AG04449 (cell line): ENCODE results near the gene PEX12.
"Not testable (repeated sequence)": the region's sequence is repeated elsewhere in the genome, so short reads cannot be mapped to it uniquely, and the experiment has no call there.

Experiments
- CTCF ChIA-PET: fragments of 350-600 bp; formaldehyde crosslinking; extraction: SDS; loops from one replicate; lab custom pipeline; 2021; ENCODE audit warnings: antibody characterized with exemption; lab: Yijun Ruan, JAX
- POLR2A ChIA-PET: fragments of 400-600, 350-600 bp; formaldehyde crosslinking; extraction: SDS; loops from one replicate; lab custom pipeline; 2020; ENCODE audit warnings: antibody characterized with exemption, inconsistent platforms; lab: Yijun Ruan, JAX
- DNase-seq: peaks from one replicate; pipeline ENCODE4 v3.0.0-alpha.2; 2010; ENCODE audit warnings: low read depth, low spot score
- H3K4me3 ChIP-seq: 2 replicates; pipeline ENCODE4 v1.5.1; 2011; ENCODE audit warnings: low read depth, mild to moderate bottlenecking, control low read depth, low read length
- TF ChIP-seq, protein P1 (sequence below): IDR thresholded peaks from one replicate; pipeline ENCODE4 v1.5.1; 2011; ENCODE audit warnings: mild to moderate bottlenecking, moderate library complexity, low read length, control low read depth, inconsistent platforms; ENCODE audit not compliant: insufficient read depth; ENCODE audit errors: missing control alignments

The PEX12 gene

DNA sequence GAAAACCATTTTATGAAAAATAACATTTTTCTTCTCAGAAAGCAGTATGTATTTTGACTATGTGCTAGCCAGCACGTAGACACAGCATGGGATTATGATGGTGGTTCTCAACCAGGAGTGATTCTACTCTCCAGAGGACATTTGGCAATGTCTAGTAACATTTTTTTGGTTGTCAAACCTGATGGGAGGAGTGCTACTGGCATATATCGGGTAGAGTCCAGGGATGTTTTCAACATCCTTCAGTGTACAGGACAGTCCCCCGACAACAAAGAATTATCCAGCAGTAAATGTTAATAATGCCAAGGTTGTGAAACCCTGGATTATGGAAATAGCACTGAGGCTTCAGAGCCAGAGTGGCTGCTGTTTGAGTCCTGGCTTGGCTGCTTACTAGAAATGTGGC, 36.4 kb upstream of the PEX12 start:
- DNase-seq = no peak
- TF ChIP-seq, protein P1, sequence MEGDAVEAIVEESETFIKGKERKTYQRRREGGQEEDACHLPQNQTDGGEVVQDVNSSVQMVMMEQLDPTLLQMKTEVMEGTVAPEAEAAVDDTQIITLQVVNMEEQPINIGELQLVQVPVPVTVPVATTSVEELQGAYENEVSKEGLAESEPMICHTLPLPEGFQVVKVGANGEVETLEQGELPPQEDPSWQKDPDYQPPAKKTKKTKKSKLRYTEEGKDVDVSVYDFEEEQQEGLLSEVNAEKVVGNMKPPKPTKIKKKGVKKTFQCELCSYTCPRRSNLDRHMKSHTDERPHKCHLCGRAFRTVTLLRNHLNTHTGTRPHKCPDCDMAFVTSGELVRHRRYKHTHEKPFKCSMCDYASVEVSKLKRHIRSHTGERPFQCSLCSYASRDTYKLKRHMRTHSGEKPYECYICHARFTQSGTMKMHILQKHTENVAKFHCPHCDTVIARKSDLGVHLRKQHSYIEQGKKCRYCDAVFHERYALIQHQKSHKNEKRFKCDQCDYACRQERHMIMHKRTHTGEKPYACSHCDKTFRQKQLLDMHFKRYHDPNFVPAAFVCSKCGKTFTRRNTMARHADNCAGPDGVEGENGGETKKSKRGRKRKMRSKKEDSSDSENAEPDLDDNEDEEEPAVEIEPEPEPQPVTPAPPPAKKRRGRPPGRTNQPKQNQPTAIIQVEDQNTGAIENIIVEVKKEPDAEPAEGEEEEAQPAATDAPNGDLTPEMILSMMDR = no peak
- ChIA-PET POLR2A (interaction anchor here (0.6 kb wide), 1 partner anchor 136 kb away, joined by 3 read pairs; no protein-coding TSS in a partner anchor), CTCF (interaction anchor here (1.5 to 10.8 kb wide), 16 partner anchors 8 to 191 kb away, joined by 4 to 565 read pairs (median 18); partner anchors contain the start of genes GAS2L2 and RASL10B)
- H3K4me3 ChIP-seq = no peak overlapping the region

DNA sequence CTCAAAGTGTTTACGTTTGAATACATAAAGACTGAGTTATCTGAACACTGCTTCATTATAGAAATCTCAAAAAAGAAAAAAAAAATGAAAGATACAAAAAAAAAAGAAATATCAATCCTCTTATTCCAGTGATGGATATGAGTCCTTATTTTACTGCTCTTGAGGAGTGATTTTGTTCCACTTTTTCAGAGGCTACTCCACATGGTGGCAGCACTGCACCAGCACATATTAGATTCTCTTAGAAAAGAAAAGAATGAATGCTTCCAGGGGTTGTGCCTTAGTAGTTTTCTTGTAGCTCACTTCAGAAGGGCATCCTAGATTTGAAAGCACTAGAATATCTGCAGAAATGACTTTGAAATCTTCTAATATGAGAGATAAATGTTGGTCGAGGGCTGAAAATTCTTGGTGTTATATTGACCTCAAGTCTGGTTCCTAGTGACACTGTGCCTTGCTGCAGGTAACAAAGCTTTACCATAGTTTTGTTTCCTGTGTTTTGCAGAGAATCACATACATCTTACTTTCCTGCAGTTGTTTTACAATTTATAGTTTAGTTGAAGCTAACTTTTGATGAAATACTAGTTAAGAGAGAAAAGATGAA, 34.7 kb upstream of the PEX12 start:
- ChIA-PET POLR2A (interaction anchor here (0.6 to 0.7 kb wide), 2 partner anchors 130 to 135 kb away, joined by 4 to 5 read pairs; no protein-coding TSS in a partner anchor), CTCF (interaction anchor here (0.5 to 10.8 kb wide), 54 partner anchors 10 to 1307 kb away, joined by 3 to 565 read pairs (median 4); partner anchors contain the start of genes C17orf50, GAS2L2, PEX12 and RASL10B)
- TF ChIP-seq, protein P1 = peak; percentile 53
- peak; percentile 4 for DNase-seq
- H3K4me3 ChIP-seq = no peak overlapping the region

DNA sequence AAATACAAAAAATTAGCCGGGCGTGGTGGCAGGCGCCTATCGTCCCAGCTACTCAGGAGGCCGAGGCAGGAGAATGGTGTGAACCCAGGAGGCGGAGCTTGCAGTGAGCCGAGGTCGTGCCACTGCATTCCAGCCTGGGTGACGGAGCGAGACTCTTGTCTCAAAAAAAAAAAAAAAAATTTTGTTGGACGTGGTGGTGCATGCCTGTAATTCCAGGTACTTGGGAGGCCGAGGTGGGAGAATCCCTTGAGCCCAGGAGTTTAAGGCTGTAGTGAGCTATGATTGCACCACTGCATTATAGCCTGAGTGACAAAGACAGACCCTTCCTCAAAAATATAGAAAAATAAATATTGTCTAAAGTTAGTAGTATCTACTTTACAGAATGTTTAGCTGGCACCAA, 32.4 kb upstream of the PEX12 start:
- H3K4me3 ChIP-seq, POLR2A ChIA-PET, DNase-seq: not testable (repeated sequence)
- CTCF ChIA-PET = interaction anchor here (1.0 to 10.8 kb wide), 11 partner anchors 7 to 194 kb away, joined by 3 to 565 read pairs (median 14); partner anchors contain the start of gene GAS2L2

DNA sequence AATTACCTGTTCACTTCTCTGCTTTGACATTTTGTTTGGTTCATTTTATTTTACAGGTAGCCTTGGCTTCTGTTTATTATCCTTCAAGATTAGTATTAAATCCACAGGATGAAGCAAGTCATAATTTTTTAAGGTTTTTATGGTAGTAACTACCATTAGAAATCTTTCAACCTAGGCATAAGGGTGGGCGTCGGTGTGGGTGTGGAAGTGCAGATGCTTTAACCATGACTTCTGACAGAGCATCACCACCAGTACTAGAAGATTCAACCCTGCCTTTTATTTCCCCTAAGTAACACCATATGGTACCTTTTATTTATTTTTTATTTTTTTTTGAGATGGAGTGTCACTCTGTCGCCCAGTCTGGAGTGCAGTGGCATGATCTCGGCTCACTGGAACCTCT, 31.5 kb upstream of the PEX12 start:
- CTCF ChIA-PET = interaction anchor here (3.1 kb wide), 1 partner anchor 139 kb away, joined by 48 read pairs; no protein-coding TSS in a partner anchor
- H3K4me3 ChIP-seq = no peak overlapping the region
- POLR2A ChIA-PET = no interaction called here
- TF ChIP-seq, protein P1 = no peak
- DNase-seq = no peak

DNA sequence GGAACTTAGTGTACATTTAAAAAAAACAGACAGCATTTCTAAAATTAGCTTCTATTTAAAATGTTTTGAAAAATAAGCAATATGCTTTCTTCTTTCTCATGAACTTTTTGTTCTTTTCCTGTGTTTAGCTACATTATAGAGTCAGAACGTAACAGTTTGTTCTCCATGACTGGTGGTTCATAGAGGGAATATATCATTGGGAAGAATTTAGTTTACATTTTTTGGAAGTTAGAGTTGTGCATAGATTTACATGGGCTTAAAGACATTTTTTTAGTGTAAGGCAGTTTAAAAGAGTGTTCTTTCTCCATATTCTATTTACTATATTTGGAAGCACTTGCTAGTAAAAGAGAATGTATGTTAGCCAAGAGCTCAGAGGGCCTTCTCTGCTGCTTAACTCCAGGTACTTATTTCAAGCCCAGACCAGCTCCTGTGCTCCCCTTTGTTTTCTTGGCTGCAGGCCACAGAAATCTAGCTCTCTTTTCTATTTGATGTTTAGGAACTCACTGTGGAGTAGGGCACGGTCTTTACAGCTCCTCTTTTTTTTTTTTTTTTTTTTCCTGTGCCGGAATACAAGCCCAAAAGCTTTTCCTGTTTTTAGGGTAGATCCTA, 29.0 kb upstream of the PEX12 start:
- CTCF ChIA-PET = interaction anchor here (1.2 to 3.1 kb wide), 5 partner anchors 8 to 157 kb away, joined by 3 to 48 read pairs (median 11); no protein-coding TSS in a partner anchor

DNA sequence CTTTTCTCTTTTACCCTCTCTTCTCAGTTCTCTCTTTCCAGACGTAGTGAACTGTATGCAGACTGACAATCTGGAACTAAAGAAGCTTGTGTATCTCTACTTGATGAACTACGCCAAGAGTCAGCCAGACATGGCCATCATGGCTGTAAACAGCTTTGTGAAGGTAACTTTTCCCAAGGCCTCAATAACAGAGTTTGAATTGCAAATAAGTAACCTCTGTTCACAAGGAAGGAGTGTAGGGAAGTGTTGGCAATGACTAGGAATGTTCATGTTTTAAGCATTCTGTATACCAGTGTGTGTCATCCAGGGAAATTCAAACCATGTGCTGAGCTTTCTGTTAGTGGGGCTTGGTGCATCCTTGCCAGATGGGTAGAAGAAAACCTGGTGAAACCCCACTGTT, 27.3 kb upstream of the PEX12 start:
- CTCF ChIA-PET = interaction anchor here (0.8 to 4.6 kb wide), 6 partner anchors 7 to 199 kb away, joined by 3 to 62 read pairs (median 5); no protein-coding TSS in a partner anchor
- POLR2A ChIA-PET = no interaction called here
- TF ChIP-seq, protein P1 = no peak
- DNase-seq = peak; percentile 9
- H3K4me3 ChIP-seq = no peak overlapping the region

More for the DNA sequence above, 29.0 kb upstream of the PEX12 start:
- DNase-seq = no peak
- POLR2A ChIA-PET = interaction anchor here (0.7 kb wide), 1 partner anchor 18 kb away, joined by 4 read pairs; no protein-coding TSS in a partner anchor
- H3K4me3 ChIP-seq = no peak overlapping the region
- TF ChIP-seq, protein P1 = no peak
